ENCODE measurements around the gene NDUFV3. TPM values are rescaled to one million over a fixed set of nuclear protein-coding genes. Genes with fewer than 3 reads are reported as not detected.
A peak's percentile ranks its signal among the peaks of the same experiment; 100 is the strongest.

Gene NDUFV3
- total and polyA plus RNA-seq, 2 experiments from 2014 or later, result 51.5 to 71.2 TPM

DNA sequence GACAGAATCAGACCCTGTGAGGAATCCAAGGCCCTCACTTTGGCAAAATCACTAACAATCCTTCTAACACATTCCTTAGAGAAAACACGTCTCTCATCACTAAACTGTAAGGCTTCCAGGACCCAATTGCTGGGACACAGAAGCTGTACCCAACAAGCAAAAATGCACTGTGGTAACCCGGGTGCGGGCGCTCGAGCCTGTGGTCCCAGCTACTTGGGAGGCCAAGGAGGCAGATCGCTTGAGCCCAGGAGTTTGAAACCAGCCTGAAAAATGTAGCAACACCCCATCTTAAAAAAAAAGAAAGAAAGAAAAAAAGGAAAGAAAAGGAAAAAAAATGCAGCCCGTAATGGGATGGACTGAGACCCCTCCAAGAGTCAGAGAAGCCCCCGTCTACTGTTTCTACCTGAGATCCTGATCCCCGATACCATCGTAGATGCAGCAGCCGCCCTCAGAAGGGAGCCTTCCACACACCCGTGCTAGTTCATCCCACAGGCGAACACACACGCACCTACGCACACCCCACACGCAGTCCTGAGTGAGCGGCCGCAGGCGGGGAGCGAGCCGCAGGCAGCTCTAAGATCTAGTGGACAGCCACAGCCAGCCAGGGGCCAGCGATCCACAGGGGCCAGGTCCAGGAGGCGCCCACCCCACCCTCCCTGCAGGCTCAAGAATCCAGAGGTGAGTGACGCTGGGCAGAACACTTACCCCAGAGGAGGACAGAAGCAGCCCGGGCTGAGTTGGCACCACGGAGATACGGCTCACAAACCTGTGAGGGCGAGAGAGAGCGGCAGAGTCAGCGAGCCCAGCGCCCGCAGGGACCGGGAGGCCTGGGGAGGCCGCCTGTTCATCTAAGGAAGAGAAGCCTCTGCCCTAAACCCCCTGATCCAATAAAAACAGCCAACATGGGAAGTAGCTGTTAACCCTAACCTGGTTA is 33.9 kb upstream of the NDUFV3 start:
- peaks cover 79% of the 10 kb centered on the region for H3K36me3 Mint-ChIP-seq (ENCODE audit: low read depth)
- Histone ChIP-seq H3K9me2 (ENCODE audit: insufficient read depth) (no peaks in the 10 kb centered on the region), H4K20me1 (replicated peaks; ENCODE audit: insufficient read depth) (peaks cover 40% of the 10 kb centered on the region), H3K4me3 (no peak overlapping the region), H3K36me3 (ENCODE audit: insufficient read depth) (peaks cover 49% of the 10 kb centered on the region), H3K4me2 (no peak overlapping the region), H3F3A (replicated peaks; ENCODE audit: low read depth) (peaks cover 61% of the 10 kb centered on the region), H3K27me3 (ENCODE audit: insufficient read depth) (no peaks in the 10 kb centered on the region), H3K4me1 (ENCODE audit: insufficient read depth) (no peaks in the 10 kb centered on the region), H2AFZ (no peak overlapping the region), H3K27ac (ENCODE audit: low read depth) (peak overlapping the region; percentile 26; the same call in 1 of the 2 replicates), H3K79me2 (replicated peaks; ENCODE audit: insufficient read depth) (peaks cover 65% of the 10 kb centered on the region)
- ATAC-seq, result no peak
- no peak for TF ChIP-seq STAT1 (IDR thresholded peaks at IDR 0.05; ENCODE audit: unreplicated experiment)
- TF ChIP-seq NANOG (IDR thresholded peaks at IDR 0.05; ENCODE audit: borderline replicate concordance), result no peak
- TF ChIP-seq ETS1 (IDR thresholded peaks at IDR 0.05), result no peak
- no peak for TF ChIP-seq EZH2 (IDR thresholded peaks at IDR 0.05; ENCODE audit: low read depth, unreplicated experiment)
- no peak for TF ChIP-seq REST (IDR thresholded peaks at IDR 0.05; ENCODE audit: unreplicated experiment)
- no peak for TF ChIP-seq ZNF114 (CRISPR knock-in tag; IDR thresholded peaks at IDR 0.05)
- peaks cover 17% of the 10 kb centered on the region for H3K27me3 Mint-ChIP-seq (ENCODE audit: insufficient read depth, low read depth, poor library complexity)
- H3K27ac Mint-ChIP-seq, result no peak overlapping the region
- no peak for DNase-seq (ENCODE audit: low spot score)
- H3K4me1 Mint-ChIP-seq, result peaks cover 4% of the 10 kb centered on the region; the same call in 1 of the 3 replicates
- no peak overlapping the region for H3K4me3 Mint-ChIP-seq
- H3K9me3 Mint-ChIP-seq, result no peaks in the 10 kb centered on the region

GRCh38 chr21:42859891-42860230 is 33.2 kb upstream of the NDUFV3 start:
- Histone ChIP-seq H3F3A (replicated peaks; ENCODE audit: low read depth) (peaks cover 62% of the 10 kb centered on the region), H3K36me3 (ENCODE audit: insufficient read depth) (peaks cover 48% of the 10 kb centered on the region), H3K4me3 (no peak overlapping the region), H3K79me2 (replicated peaks; ENCODE audit: insufficient read depth) (peaks cover 72% of the 10 kb centered on the region), H3K4me1 (ENCODE audit: insufficient read depth) (no peaks in the 10 kb centered on the region), H3K27ac (ENCODE audit: low read depth) (no peak overlapping the region), H3K4me2 (no peak overlapping the region), H4K20me1 (replicated peaks; ENCODE audit: insufficient read depth) (peaks cover 40% of the 10 kb centered on the region), H3K27me3 (ENCODE audit: insufficient read depth) (no peaks in the 10 kb centered on the region), H3K9me2 (ENCODE audit: insufficient read depth) (no peaks in the 10 kb centered on the region), H2AFZ (no peak overlapping the region)
- H3K36me3 Mint-ChIP-seq (ENCODE audit: low read depth), result peaks cover 79% of the 10 kb centered on the region
- peaks cover 13% of the 10 kb centered on the region for H3K27me3 Mint-ChIP-seq (ENCODE audit: insufficient read depth, low read depth, poor library complexity)
- H3K27ac Mint-ChIP-seq, result no peak overlapping the region
- DNase-seq (ENCODE audit: low spot score) (no peak), ATAC-seq (no peak)
- no peaks in the 10 kb centered on the region for H3K9me3 Mint-ChIP-seq
- H3K4me3 Mint-ChIP-seq, result no peak overlapping the region
- H3K4me1 Mint-ChIP-seq, result peaks cover 7% of the 10 kb centered on the region; the same call in 2 of the 3 replicates
- TF ChIP-seq ETS1 (IDR thresholded peaks at IDR 0.05), result no peak
- no peak for TF ChIP-seq STAT1 (IDR thresholded peaks at IDR 0.05; ENCODE audit: unreplicated experiment)
- TF ChIP-seq CREB1 (CRISPR knock-in tag; IDR thresholded peaks at IDR 0.05; ENCODE audit: low read depth), result no peak
- no peak for TF ChIP-seq CTCF (conservative IDR thresholded peaks at IDR 0.05; ENCODE audit: low read depth in 2 of 2)
- no peak for TF ChIP-seq ZNF331 (CRISPR knock-in tag; IDR thresholded peaks at IDR 0.05; ENCODE audit: low read depth)

All from GM23338 (cell line).